Liver (tissue), 9 donors: ENCODE data around the gene DOCK8. TPM values are rescaled to one million over a fixed set of nuclear protein-coding genes. Genes with fewer than 3 reads are reported as not detected.

Experiments
- DNase-seq: peaks from one replicate; pipeline ENCODE4 v3.0.0-alpha.2; 2017; ENCODE audit warnings: low spot score
- H3K27ac ChIP-seq, 2 donors: one replicate each; pipeline ENCODE4 v1.7.0; 2013; ENCODE audit warnings: inconsistent platforms in 2 of 2, low read length in 2 of 2, control low read depth in 1 of 2, low read depth in 1 of 2, mild to moderate bottlenecking in 1 of 2
- H3K27me3 ChIP-seq, 4 donors: one replicate each; pipeline versions ENCODE4 v1.6.1 to v1.7.0; 2013; ENCODE audit warnings: low read length in 3 of 4, inconsistent platforms in 1 of 4, mild to moderate bottlenecking in 1 of 4, moderate library complexity in 1 of 4; ENCODE audit not compliant: control insufficient read depth in 4 of 4, insufficient read depth in 4 of 4
- H3K36me3 ChIP-seq, 4 donors: one replicate each; pipeline versions ENCODE4 v1.6.1 to v1.7.0; 2013; ENCODE audit warnings: low read length in 3 of 4, mild to moderate bottlenecking in 3 of 4, low read depth in 1 of 4, moderate library complexity in 1 of 4; ENCODE audit not compliant: control insufficient read depth in 4 of 4, insufficient read depth in 3 of 4
- H3K4me1 ChIP-seq, 4 donors: one replicate each; pipeline versions ENCODE4 v1.6.1 to v1.7.0; 2013; ENCODE audit warnings: low read length in 3 of 4, mild to moderate bottlenecking in 3 of 4, moderate library complexity in 1 of 4; ENCODE audit not compliant: control insufficient read depth in 4 of 4, insufficient read depth in 4 of 4
- H3K4me3 ChIP-seq, 3 donors: one replicate each; pipeline versions ENCODE4 v1.6.1 to v1.7.0; 2013; ENCODE audit warnings: low read length in 3 of 3, control low read depth in 1 of 3, low read depth in 1 of 3, mild to moderate bottlenecking in 1 of 3
- H3K9ac ChIP-seq, 2 donors: one replicate each; pipeline ENCODE4 v1.7.0; 2013; ENCODE audit warnings: low read length in 2 of 2, mild to moderate bottlenecking in 2 of 2, moderate library complexity in 2 of 2, control low read depth in 1 of 2, low read depth in 1 of 2
- H3K9me3 ChIP-seq, 4 donors: one replicate each; pipeline versions ENCODE4 v1.6.1 to v1.7.0; 2013; ENCODE audit warnings: low read length in 3 of 4; ENCODE audit not compliant: control insufficient read depth in 4 of 4
- ATF3 ChIP-seq: IDR thresholded peaks from 2 replicates; pipeline ENCODE4 v1.6.1; 2016; ENCODE audit warnings: antibody characterized with exemption
- CTCF ChIP-seq: fragments of 150-350 bp; IDR thresholded peaks from 2 replicates; pipeline ENCODE4 v1.5.1; 2017; ENCODE audit warnings: improper control_type of control experiment, low read depth, low read length; ENCODE audit not compliant: missing input control
- EGR1 ChIP-seq, 2 donors: IDR thresholded peaks; 2 replicates each; pipeline ENCODE4 v1.6.1; 2016 to 2018; ENCODE audit warnings: antibody characterized with exemption in 2 of 2, low read depth in 2 of 2
- FOXA2 ChIP-seq: IDR thresholded peaks from 2 replicates; pipeline ENCODE4 v1.6.1; 2016; ENCODE audit warnings: antibody characterized with exemption
- GABPA ChIP-seq, 2 donors: IDR thresholded peaks in 1 of 2; conservative IDR thresholded peaks in 1 of 2; 2 replicates each; pipeline ENCODE4 v1.6.1; 2016; ENCODE audit warnings: antibody characterized with exemption in 2 of 2, mild to moderate bottlenecking in 1 of 2, moderate library complexity in 1 of 2
- JUND ChIP-seq, 2 donors: IDR thresholded peaks; 2 replicates each; pipeline ENCODE4 v1.6.1; 2016; ENCODE audit warnings: antibody characterized with exemption in 2 of 2
- NR2F2 ChIP-seq: IDR thresholded peaks from 2 replicates; pipeline ENCODE4 v1.6.1; 2016; ENCODE audit warnings: antibody characterized with exemption
- SP1 ChIP-seq: IDR thresholded peaks from 2 replicates; pipeline ENCODE4 v1.6.1; 2018; ENCODE audit warnings: antibody characterized with exemption, mild to moderate bottlenecking
- TAF1 ChIP-seq: conservative IDR thresholded peaks from 2 replicates; pipeline ENCODE4 v1.6.1; 2016; ENCODE audit warnings: antibody characterized with exemption, mild to moderate bottlenecking
- YY1 ChIP-seq: IDR thresholded peaks from 2 replicates; pipeline ENCODE4 v1.6.1; 2016; ENCODE audit warnings: antibody characterized with exemption, mild to moderate bottlenecking
- ZBTB33 ChIP-seq: IDR thresholded peaks from 2 replicates; pipeline ENCODE4 v1.6.1; 2016; ENCODE audit warnings: antibody characterized with exemption
- WGBS: extraction: QIAGEN DNeasy Blood & Tissue Kit; methylation state at CpG from one replicate; pipeline ENCODE4 v1.1.7; 2013; 5-methylcytosine and 5-hydroxymethylcytosine counted together
- polyA plus RNA-seq, 2 donors: library from polyadenylated mRNA; stranded (reverse) in 1 of 2; unstranded in 1 of 2; fragments of 200-250 nt in 1 of 2; fragments of >200 nt in 1 of 2; fragmentation: Nextera tagmentation in 1 of 2; extraction: Ambion mirVana in 1 of 2; gene quantifications; one replicate each; pipeline versions ENCODE4 v1.2.1 to v1.2.3, GENCODE V29; 2013 to 2015
- total RNA-seq, 2 donors: library from RNA; depleted of rRNA; stranded (reverse); fragments of >200 nt; gene quantifications; one replicate each; pipeline ENCODE4 v1.2.3, GENCODE V29; 2014
- donor health status: healthy.
- donor health status: healthy.
- donor health status: healthy.
- donor health status: healthy.
- donor health status: healthy.

Gene DOCK8
- total and polyA plus RNA-seq, 4 donors, result 3.8 to 22.6 (median 7.4) TPM

GRCh38 chr9:477193-477592, 262.5 kb downstream of the DOCK8 start:
- Histone ChIP-seq H3K36me3 (no peaks in the 10 kb centered on the region), H3K4me1 (no peaks in the 10 kb centered on the region), H3K9ac (no peak overlapping the region), H3K27ac (no peak overlapping the region), H3K27me3 (peaks cover 0 to 32% (median under 1%) of the 10 kb centered on the region in 4 donors), H3K9me3 (peaks cover 0 to 4% (median 0%) of the 10 kb centered on the region in 4 donors), H3K4me3 (no peak overlapping the region)
- TF ChIP-seq CTCF (no peak), ATF3 (no peak), GABPA (IDR thresholded peaks at IDR 0.05 in 1 of 2, conservative IDR thresholded peaks at IDR 0.05 in 1 of 2) (no peak)
- DNase-seq, result no peak

GRCh38 chr9:479304-479970, 264.8 kb downstream of the DOCK8 start:
- Histone ChIP-seq H3K9me3 (peaks cover 0 to 4% (median 0%) of the 10 kb centered on the region in 4 donors), H3K4me1 (no peaks in the 10 kb centered on the region), H3K4me3 (no peak overlapping the region), H3K36me3 (no peaks in the 10 kb centered on the region), H3K27ac (no peak overlapping the region), H3K27me3 (peaks cover 0 to 32% (median 2%) of the 10 kb centered on the region in 4 donors), H3K9ac (no peak overlapping the region)
- WGBS, result 89% methylated on average over 4 of the region's 4 CpGs
- TF ChIP-seq JUND (IDR thresholded peaks at IDR 0.05) (no peak), TAF1 (no peak), SP1 (no peak), ZBTB33 (no peak), FOXA2 (no peak), EGR1 (IDR thresholded peaks at IDR 0.05; ENCODE audit: low read depth in 2 of 2) (no peak), YY1 (no peak), GABPA (IDR thresholded peaks at IDR 0.05 in 1 of 2, conservative IDR thresholded peaks at IDR 0.05 in 1 of 2) (no peak), ATF3 (no peak), CTCF (no peak), NR2F2 (no peak)
- no peak for DNase-seq
